ENCODE data around the gene RANBP3. TPM values are rescaled to one million over a fixed set of nuclear protein-coding genes. Genes with fewer than 3 reads are reported as not detected.

Gene RANBP3
- total RNA-seq, 6 experiments from 2014 or later: 57.6 to 80.9 (median 70.4) TPM

- H3K4me3 Mint-ChIP-seq: peak overlapping the region; percentile 54; the same call in 1 of the 2 replicates
- peaks cover 8% of the 10 kb centered on the region; the same call in 1 of the 2 replicates for H3K36me3 Mint-ChIP-seq (ENCODE audit: low read depth)
- no peaks in the 10 kb centered on the region for H3K9me3 Mint-ChIP-seq
- DNase-seq: no peak
- TF ChIP-seq CTCF (IDR thresholded peaks at IDR 0.05): no peak
- H3K27ac Mint-ChIP-seq: no peak overlapping the region
- peaks cover 5% of the 10 kb centered on the region for H3K27me3 Mint-ChIP-seq (ENCODE audit: insufficient read depth)
- H3K4me1 Mint-ChIP-seq (ENCODE audit: low read depth): peaks cover 10% of the 10 kb centered on the region
Measured at GRCh38 chr19:5993648-5994358, 15.9 kb upstream of the RANBP3 start.

- H3K27ac Mint-ChIP-seq: no peak overlapping the region
- H3K27me3 Mint-ChIP-seq (ENCODE audit: insufficient read depth): peaks cover 5% of the 10 kb centered on the region
- no peak overlapping the region for H3K4me3 Mint-ChIP-seq
- peaks cover 10% of the 10 kb centered on the region for H3K4me1 Mint-ChIP-seq (ENCODE audit: low read depth)
- H3K9me3 Mint-ChIP-seq: no peaks in the 10 kb centered on the region
- DNase-seq: no peak
- peaks cover 8% of the 10 kb centered on the region; the same call in 1 of the 2 replicates for H3K36me3 Mint-ChIP-seq (ENCODE audit: low read depth)
- TF ChIP-seq CTCF (IDR thresholded peaks at IDR 0.05): no peak
Measured at GRCh38 chr19:5993201-5993600, 15.3 kb upstream of the RANBP3 start.

GRCh38 chr19:5992756-5993155 lies 14.8 kb upstream of the RANBP3 start:
- Mint-ChIP-seq H3K27me3 (ENCODE audit: insufficient read depth) (peaks cover 5% of the 10 kb centered on the region), H3K4me3 (no peak overlapping the region), H3K27ac (no peak overlapping the region), H3K9me3 (no peaks in the 10 kb centered on the region), H3K4me1 (ENCODE audit: low read depth) (peaks cover 12% of the 10 kb centered on the region), H3K36me3 (ENCODE audit: low read depth) (peaks cover 8% of the 10 kb centered on the region; the same call in 1 of the 2 replicates)
- no peak for TF ChIP-seq CTCF (IDR thresholded peaks at IDR 0.05)
- DNase-seq: no peak

GRCh38 chr19:5991244-5991838 lies 13.4 kb upstream of the RANBP3 start:
- H3K4me1 Mint-ChIP-seq (ENCODE audit: low read depth): peaks cover 22% of the 10 kb centered on the region
- no peak overlapping the region for H3K27ac Mint-ChIP-seq
- DNase-seq: no peak
- peaks cover 4% of the 10 kb centered on the region; the same call in 1 of the 2 replicates for H3K36me3 Mint-ChIP-seq (ENCODE audit: low read depth)
- no peak for TF ChIP-seq CTCF (IDR thresholded peaks at IDR 0.05)
- H3K9me3 Mint-ChIP-seq: no peaks in the 10 kb centered on the region
- H3K27me3 Mint-ChIP-seq (ENCODE audit: insufficient read depth): peaks cover 5% of the 10 kb centered on the region
- no peak overlapping the region for H3K4me3 Mint-ChIP-seq

GRCh38 chr19:5990289-5990797 lies 12.4 kb upstream of the RANBP3 start:
- Mint-ChIP-seq H3K4me3 (no peak overlapping the region), H3K27ac (no peak overlapping the region), H3K36me3 (ENCODE audit: low read depth) (peaks cover 4% of the 10 kb centered on the region; the same call in 1 of the 2 replicates), H3K27me3 (ENCODE audit: insufficient read depth) (peaks cover 5% of the 10 kb centered on the region), H3K9me3 (no peaks in the 10 kb centered on the region), H3K4me1 (ENCODE audit: low read depth) (peaks cover 26% of the 10 kb centered on the region)
- no peak for DNase-seq
- no peak for TF ChIP-seq CTCF (IDR thresholded peaks at IDR 0.05)

All from HFFc6 (cell line).